ENCODE results near the gene ATP5MG. TPM values are rescaled to one million over a fixed set of nuclear protein-coding genes. Genes with fewer than 3 reads are reported as not detected.
"Not testable (repeated sequence)": the region's sequence is repeated elsewhere in the genome, so short reads cannot be mapped to it uniquely, and the experiment has no call there.

ATP5MG gene
- total RNA-seq, 1 donor: 44.0 TPM

GRCh38 chr11:118382954-118383353 is 18.5 kb upstream of the ATP5MG start:
- no peak for TF ChIP-seq CTCF (IDR thresholded peaks at IDR 0.05; ENCODE audit: insufficient read depth, low read depth, low read length)
- H3K4me3 ChIP-seq (ENCODE audit: low read depth, low read length): no peak overlapping the region
- DNase-seq (ENCODE audit: low read depth): no peak

GRCh38 chr11:118383657-118384056 is 17.7 kb upstream of the ATP5MG start:
- no peak overlapping the region for H3K4me3 ChIP-seq (ENCODE audit: low read depth, low read length)
- TF ChIP-seq CTCF (IDR thresholded peaks at IDR 0.05; ENCODE audit: insufficient read depth, low read depth, low read length): no peak
- no peak for DNase-seq (ENCODE audit: low read depth)

- TF ChIP-seq CTCF (IDR thresholded peaks at IDR 0.05; ENCODE audit: insufficient read depth, low read depth, low read length): no peak
- no peak for DNase-seq (ENCODE audit: low read depth)
- no peak overlapping the region for H3K4me3 ChIP-seq (ENCODE audit: low read depth, low read length)
Measured at GRCh38 chr11:118396097-118396501, 5.3 kb upstream of the ATP5MG start.

GRCh38 chr11:118397448-118397847 is 4.0 kb upstream of the ATP5MG start:
- TF ChIP-seq CTCF (IDR thresholded peaks at IDR 0.05; ENCODE audit: insufficient read depth, low read depth, low read length): no peak
- H3K4me3 ChIP-seq (ENCODE audit: low read depth, low read length): no peak overlapping the region
- no peak for DNase-seq (ENCODE audit: low read depth)

GRCh38 chr11:118398791-118399559 is 2.4 kb upstream of the ATP5MG start:
- DNase-seq (ENCODE audit: low read depth): peak; percentile 8
- no peak for TF ChIP-seq CTCF (IDR thresholded peaks at IDR 0.05; ENCODE audit: insufficient read depth, low read depth, low read length)
- H3K4me3 ChIP-seq (ENCODE audit: low read depth, low read length): no peak overlapping the region

GRCh38 chr11:118401880-118402590 is 629 bp downstream of the ATP5MG start:
- peak; percentile 93 for DNase-seq (ENCODE audit: low read depth)
- H3K4me3 ChIP-seq (ENCODE audit: low read depth, low read length): peak overlapping the region; percentile 80
- TF ChIP-seq CTCF (IDR thresholded peaks at IDR 0.05; ENCODE audit: insufficient read depth, low read depth, low read length): no peak

- peak overlapping the region; percentile 80 for H3K4me3 ChIP-seq (ENCODE audit: low read depth, low read length)
- DNase-seq (ENCODE audit: low read depth): not testable (repeated sequence)
Measured at GRCh38 chr11:118402594-118402993, 1.2 kb downstream of the ATP5MG start.

Measured in fibroblast of villous mesenchyme (primary cell).